Measurements from ENCODE around the gene SMS. TPM values are rescaled to one million over a fixed set of nuclear protein-coding genes. Genes with fewer than 3 reads are reported as not detected.
A peak's percentile ranks its signal among the peaks of the same experiment; 100 is the strongest.

Gene SMS
- total RNA-seq, 1 donor from 2014 or later = 341 TPM

- peak; percentile 49 for DNase-seq (ENCODE audit: low read depth)
Observed at GRCh38 chrX:21975812-21976211, 35.3 kb downstream of the SMS start.

GRCh38 chrX:21978346-21978745 lies 37.8 kb downstream of the SMS start:
- DNase-seq (ENCODE audit: low read depth) = no peak

GRCh38 chrX:21982311-21982710 lies 41.8 kb downstream of the SMS start:
- DNase-seq (ENCODE audit: low read depth) = no peak

DNA sequence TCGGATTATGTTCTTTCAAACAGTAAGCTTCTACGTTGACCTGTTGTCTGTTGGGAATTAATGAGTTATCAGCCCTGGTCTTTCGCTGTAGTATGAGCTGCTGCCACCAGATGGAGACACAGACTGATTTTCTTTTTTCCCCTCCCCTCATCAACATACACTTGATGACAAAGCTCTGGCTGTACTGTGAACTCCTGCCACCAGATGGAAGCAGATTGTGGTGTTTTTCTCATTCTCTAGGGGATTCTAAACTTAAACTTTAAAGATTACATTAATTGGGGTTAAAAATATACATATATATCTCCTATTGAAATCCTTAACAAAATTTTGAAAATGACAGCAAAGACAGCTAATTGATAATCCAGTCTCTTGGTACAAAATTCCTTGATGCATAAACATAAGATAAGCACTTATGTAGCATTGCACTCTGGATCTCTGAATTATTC lies 44.8 kb downstream of the SMS start:
- DNase-seq (ENCODE audit: low read depth) = peak; percentile 66

DNA sequence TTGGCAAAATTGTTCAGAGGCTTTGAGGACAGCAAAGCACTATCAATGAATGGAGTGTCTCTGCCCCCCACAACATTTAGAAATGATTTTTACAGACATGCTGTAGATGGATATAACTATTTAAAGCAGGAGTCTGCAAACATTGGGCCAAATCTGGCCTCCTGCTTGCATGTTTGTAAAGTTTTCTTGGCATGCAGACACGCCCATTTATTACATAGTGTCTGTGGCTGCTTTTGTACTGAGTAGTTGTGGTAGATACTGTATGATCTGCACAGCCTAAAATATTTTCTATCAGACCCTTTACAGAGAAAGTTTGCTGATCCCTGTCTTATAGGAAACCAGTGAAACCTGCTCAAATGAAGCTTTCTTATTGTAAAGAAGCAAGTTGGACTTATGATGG lies 46.1 kb downstream of the SMS start:
- DNase-seq (ENCODE audit: low read depth) = no peak

GRCh38 chrX:21989384-21989783 lies 48.9 kb downstream of the SMS start:
- no peak for DNase-seq (ENCODE audit: low read depth)

DNA sequence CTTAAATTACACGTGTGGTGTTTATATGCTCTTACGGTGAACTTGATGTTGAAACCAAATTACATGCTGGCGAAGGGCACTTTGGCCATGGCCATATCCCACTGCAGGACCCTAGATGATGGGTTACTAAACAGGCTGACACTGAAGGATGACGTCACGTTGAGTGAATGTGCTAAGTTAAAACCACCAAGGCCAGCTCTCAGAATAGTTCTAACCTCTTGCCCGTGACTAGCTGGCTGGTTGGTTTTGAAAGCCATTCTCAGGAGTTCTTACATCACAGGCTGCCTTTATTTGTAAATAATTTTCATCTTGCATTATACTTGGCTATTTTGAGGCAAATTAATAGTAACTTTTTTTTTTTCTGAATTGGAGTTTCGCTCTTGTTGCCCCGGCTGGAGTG lies 50.3 kb downstream of the SMS start:
- DNase-seq (ENCODE audit: low read depth) = no peak

- no peak for DNase-seq (ENCODE audit: low read depth)
Observed at GRCh38 chrX:21991504-21991903, 51.0 kb downstream of the SMS start.

GRCh38 chrX:21993265-21993664 lies 52.8 kb downstream of the SMS start:
- no peak for DNase-seq (ENCODE audit: low read depth)

DNA sequence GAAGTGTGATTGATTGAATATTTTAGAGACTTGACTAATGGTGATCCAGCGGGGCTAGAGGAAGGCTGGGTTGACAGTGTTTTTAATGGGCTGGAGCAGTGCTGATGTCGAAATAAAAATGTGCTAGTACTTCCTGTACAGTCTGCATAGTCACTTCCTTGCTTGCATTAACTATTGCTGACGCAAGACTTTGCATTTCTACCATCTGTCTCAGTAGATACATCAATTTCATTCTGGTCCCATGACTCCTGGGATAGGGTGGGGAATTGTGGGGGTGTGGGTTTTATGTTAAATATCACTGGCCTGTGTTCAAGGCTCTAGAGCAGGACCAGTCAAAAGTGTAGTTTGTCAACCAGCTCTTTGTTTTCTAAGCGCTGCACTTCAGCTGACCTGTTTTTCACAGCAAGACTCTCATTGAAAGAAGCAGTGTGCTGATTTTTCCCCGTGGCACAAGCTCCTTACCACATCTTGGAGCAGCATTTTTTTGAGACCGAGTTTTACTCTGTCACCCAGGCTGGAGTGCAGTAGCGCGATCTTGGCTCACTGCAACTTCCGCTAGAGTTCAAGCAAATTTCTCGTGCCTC lies 56.5 kb downstream of the SMS start:
- DNase-seq (ENCODE audit: low read depth) = peak; percentile 44

DNA sequence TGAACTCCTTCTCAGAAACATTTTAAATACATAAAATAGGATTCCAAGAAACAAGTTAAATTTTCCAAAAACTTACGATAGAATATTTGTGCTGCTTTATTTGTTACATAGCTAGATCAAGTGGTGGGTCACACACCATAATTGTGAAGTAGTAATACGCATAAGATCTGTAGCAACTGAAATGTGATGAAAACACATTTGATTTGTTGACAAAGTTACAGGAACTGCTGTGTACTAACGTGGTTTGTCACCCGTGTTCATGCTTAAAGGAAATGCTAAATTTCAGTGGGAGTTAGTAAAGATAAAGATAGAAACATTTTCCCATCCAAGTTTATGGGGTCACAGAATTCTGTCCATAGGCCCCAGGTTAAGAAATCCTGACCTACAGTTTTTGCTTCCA lies 57.5 kb downstream of the SMS start:
- no peak for DNase-seq (ENCODE audit: low read depth)

DNA sequence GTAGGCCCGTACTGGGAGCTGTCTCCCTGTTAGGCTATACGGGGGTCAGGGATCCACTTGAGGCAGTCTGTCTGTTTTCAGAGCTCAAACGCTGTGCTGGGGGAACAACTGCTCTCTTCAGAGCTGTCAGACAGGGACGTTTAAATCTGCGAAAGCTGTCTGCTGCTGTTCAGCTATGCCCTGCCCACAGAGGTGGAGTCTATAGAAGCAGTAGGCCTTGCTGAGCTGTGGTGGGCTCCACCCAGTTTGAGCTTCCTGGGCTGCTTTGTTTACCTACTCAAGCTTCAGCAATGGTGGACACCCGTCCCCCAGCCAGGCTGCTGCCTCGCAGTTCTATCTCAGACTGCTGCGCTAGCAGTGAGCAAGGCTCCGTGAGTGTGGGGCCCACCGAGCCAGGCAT lies 64.4 kb downstream of the SMS start:
- DNase-seq (ENCODE audit: low read depth) = no peak

DNA sequence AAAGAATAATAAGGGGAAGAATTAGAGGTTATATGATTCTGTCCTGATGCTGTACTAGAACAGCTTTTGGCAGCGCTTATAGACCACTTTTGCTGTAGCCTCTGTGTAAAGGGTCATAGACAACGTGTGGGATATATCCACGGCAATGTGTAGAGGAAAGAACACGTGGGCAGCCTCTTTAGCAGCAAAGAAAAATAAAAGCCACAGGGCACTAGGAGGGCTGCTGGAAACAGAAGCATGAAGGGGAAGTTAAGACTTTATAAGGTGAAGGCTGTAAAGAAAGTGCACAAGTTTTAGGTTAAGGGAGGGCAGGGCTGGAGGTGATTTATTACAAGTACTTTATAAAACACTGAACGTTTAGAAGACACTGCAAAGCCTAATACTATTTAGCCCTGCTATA lies 71.5 kb downstream of the SMS start:
- no peak for DNase-seq (ENCODE audit: low read depth)

DNA sequence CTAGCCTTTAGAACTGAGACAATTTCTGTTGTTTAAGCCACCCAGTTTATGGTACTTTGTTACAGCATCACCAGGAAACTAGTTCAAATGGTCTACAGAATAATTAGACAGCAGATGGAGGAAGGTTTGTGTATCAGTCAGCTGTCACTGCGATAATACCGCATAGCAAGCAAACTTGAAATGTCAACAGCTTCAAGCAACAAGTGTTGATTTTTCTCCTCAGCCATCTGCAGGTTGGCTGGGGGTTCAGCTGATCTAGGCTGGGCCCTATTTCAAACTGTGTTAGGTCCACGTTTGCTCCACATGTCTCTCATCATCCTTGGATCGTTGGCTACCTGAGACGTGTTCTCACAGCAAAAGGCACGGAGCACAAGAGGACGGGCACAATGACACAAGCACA lies 72.4 kb downstream of the SMS start:
- DNase-seq (ENCODE audit: low read depth) = no peak

- DNase-seq (ENCODE audit: low read depth) = no peak
Observed at GRCh38 chrX:22015139-22015750, 74.7 kb downstream of the SMS start.

- no peak for DNase-seq (ENCODE audit: low read depth)
Observed at GRCh38 chrX:22021751-22022324, 81.3 kb downstream of the SMS start.

GRCh38 chrX:22024577-22024976 lies 84.1 kb downstream of the SMS start:
- DNase-seq (ENCODE audit: low read depth) = no peak

GRCh38 chrX:22025751-22026150 lies 85.2 kb downstream of the SMS start:
- no peak for DNase-seq (ENCODE audit: low read depth)

DNA sequence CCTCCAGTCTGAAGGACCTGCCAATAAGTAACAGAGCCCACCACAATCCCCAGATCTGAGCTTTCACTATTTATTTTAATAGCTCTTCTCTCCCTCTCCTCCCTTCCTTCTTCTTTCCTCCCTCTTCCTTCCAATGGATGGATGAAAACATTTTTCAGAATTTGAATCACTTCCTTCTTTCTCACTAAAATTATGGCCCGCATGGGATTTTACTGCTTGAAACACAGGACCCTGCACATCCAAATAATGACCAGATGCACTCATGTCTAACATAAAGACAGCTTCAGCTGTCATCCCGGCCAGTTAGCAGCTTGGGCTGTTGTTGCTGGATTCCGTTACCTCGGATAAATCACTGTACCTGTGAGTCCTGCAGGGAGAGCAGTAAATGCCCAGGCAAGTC lies 86.2 kb downstream of the SMS start:
- no peak for DNase-seq (ENCODE audit: low read depth)

DNA sequence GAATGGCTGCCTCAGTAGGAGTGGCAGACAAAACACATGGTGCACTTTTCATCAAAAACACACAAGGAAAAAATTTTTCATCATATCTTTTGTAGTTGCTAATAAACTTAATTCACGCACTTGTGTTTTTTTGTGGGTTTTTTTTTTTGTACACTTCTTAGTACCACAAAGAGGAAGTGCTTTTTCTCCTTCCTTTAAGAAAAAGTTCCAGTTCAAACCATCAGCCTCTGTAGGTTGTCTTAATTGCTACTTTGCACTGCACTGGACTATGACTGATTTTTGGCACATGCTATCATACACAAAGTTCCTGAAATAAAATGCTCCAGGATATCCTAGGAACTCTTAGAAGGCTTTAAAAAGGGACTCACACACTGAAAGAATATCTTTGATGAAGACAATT lies 91.6 kb downstream of the SMS start, which contains the start of gene PHEX:
TSS of gene PHEX (plus strand) at position 242 of the 400 bp plus-strand sequence. CDS start 681 bp downstream, outside the sequence.
- no peak for DNase-seq (ENCODE audit: low read depth)

DNA sequence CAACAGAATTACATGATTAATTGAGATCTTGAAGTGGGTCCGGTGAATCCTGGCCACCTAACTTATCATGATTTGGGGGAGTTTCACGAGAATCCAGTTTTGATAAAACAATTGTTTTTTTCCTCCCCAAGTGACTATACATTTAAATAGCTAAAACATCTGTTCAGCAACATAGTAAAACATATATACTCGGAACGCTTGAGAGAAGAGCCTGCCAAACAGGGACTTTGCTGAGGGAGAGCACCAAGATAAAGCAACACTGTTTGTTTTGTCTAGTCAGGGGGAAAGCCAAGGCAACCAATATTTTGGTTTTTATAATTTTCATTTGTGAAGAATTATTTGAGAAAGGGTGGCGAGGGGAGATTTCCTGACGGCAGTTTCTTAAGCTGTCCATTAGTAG lies 92.0 kb downstream of the SMS start:
- DNase-seq (ENCODE audit: low read depth) = no peak

DNA sequence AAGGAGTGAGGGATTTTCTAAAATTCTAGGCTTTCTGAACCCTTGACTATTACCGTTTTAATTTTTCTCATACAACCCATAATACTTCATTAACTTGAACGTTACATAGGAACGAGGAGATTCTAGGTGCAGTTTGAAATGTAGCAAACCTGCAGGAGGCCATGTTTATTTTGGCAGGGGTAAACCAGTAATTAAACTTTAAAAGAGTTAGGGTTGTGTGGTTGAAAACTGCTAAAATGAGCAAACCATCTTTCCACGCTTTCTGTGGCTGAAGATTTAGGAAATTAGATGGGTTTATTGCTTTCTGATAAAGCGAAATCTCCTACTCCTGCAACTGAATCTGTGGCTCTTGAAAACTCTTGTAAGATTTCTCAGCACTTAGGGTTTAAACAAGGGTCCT lies 93.3 kb downstream of the SMS start:
- DNase-seq (ENCODE audit: low read depth) = no peak

DNA sequence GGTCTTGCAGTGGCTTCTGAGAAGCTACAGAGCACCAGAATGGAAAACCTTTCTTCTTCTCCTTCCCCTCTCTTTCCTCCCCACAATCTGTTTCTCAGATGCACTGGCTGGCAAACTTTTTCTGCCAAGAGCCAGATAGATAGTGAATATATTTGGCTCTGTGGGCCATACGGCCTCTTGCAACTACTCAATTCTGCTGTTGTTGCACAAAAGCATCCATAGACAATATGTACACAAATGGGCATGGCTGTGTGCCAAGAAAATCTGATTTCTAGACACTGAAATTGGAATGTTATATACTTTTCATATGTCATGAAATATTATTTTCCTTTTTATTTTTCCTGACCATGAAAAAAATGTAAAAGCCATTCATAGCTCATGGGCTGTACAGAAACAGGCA lies 94.7 kb downstream of the SMS start:
- DNase-seq (ENCODE audit: low read depth) = no peak

DNA sequence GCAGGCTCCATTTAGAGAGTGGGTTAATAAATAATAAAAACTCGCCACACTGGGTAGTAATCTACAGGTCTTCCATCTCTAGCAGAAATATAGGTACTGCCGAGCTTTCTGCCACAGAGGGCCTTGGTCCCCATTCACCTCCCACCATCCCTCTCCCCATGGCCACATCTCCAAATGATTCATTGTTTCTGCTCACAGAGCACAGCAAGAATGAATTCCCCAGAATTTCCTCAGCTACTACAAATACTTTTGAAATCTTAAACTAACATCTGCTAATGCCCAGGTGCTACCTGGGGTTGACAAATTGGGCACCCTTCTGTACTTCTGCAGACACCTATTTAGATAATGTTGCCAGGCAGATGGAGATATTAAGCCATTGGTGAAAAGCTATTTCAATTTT lies 96.7 kb downstream of the SMS start:
- peak; percentile 27 for DNase-seq (ENCODE audit: low read depth)

All from renal cortical epithelial cell (primary cell).